SK-MEL-5 (cell line): ENCODE measurements around the gene VGF. TPM values are rescaled to one million over a fixed set of nuclear protein-coding genes. Genes with fewer than 3 reads are reported as not detected.
A peak's percentile ranks its signal among the peaks of the same experiment; 100 is the strongest.

Experiments
- DNase-seq: peaks from one replicate; pipeline ENCODE4 v3.0.0-alpha.2; 2016; ENCODE audit warnings: low read depth, low spot score
- in situ Hi-C: cut with HindIII; loops from 2 replicates; pipeline ENCODE4 v1.10.0; 2016; ENCODE audit warnings: low sequenced_read_pairs, high pct_unique_total_duplicates, low pct_unique_long_range_greater_than_20kb
- total RNA-seq: library from RNA; depleted of rRNA; stranded (reverse); fragments of >200 nt; shearing (Covaris generic); gene quantifications from 2 replicates; pipeline ENCODE4 v1.2.3, GENCODE V29; 2014

Gene VGF
- total RNA-seq, 1 experiment from 2014 or later, result 848 TPM

GRCh38 chr7:101169838-101170551 is 4.6 kb upstream of the VGF start:
- in situ Hi-C loops, result no loop called here
- DNase-seq, result peak; percentile 80

DNA sequence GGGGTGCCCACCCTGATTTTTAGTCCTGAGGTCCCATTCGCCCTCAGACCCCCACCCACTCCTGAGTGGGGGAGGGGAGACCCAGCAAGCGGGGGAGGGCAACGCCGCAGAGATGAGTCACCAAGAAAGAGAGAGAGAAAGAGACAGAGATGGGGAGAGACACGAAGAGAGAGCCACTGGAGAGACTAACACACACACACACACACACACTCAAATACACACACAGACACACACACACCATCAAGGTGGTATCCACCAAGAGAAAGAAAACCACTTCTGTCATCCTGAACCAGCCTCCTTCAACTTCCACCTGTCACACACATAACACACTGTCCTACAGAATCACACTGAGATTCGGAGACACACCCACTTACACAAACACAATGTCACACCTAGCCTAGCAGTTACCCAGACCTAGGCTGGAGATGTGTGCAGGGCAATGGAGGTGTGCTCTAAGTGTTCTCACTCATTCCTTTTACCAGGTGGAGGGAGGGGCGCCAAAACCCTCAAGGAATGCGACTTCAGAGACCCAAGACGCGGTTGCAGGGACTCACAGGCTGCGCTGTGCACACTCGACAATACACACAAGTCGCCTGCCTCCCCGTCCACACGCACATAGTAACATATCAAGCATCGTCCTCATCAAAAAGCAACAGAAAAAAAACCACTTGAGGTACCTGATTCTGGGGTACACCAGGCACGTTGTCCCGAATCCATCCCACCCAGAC is 3.9 kb upstream of the VGF start:
- no peak for DNase-seq

GRCh38 chr7:101168412-101169049 is 3.2 kb upstream of the VGF start:
- in situ Hi-C loops, result no loop called here
- DNase-seq, result no peak

More for the DNA sequence above, 3.9 kb upstream of the VGF start:
- in situ Hi-C loops, result no loop called here

DNA sequence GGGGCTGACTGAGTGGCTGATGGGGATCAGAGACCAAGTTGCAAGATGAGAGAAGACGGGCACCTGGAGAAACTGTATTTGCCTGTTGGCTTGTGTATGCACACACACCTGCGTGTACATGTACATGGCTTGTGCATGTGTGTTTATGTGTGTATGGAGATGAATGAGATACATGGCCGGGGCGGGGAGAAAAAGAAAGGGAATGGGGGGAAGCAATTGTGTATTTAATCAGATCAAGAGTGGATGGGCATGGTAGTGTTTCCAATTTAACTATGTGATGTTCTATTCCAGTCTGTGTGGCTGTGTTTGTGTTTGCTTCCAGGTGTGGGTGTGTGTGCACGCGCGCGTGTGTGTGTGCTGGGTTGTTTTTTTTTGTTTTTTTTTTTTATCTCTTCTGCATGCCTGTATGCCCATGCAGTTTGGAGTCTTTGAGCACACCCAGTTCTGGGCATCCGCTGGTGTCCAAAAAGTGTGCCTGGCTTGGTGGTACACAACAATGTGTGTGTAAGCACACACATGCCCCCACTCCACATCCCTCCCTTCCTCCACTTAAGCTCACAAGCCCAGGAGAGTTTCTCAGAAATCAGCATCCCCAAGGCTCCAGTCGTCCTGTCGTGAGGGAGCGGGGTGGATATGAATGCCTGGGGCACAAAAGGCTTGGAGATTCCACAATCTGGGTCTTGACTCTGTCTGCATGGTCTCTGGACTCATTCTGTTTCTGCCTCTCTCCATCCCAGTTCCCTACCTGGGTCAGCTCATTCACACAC is 2.5 kb upstream of the VGF start:
- no peak for DNase-seq
- in situ Hi-C loops, result no loop called here

- DNase-seq, result peak; percentile 88
- in situ Hi-C loops, result no loop called here
Measured at GRCh38 chr7:101166909-101167644, 1.7 kb upstream of the VGF start.

GRCh38 chr7:101166648-101166908 is 1.2 kb upstream of the VGF start:
- DNase-seq, result peak; percentile 61
- in situ Hi-C loops, result no loop called here

DNA sequence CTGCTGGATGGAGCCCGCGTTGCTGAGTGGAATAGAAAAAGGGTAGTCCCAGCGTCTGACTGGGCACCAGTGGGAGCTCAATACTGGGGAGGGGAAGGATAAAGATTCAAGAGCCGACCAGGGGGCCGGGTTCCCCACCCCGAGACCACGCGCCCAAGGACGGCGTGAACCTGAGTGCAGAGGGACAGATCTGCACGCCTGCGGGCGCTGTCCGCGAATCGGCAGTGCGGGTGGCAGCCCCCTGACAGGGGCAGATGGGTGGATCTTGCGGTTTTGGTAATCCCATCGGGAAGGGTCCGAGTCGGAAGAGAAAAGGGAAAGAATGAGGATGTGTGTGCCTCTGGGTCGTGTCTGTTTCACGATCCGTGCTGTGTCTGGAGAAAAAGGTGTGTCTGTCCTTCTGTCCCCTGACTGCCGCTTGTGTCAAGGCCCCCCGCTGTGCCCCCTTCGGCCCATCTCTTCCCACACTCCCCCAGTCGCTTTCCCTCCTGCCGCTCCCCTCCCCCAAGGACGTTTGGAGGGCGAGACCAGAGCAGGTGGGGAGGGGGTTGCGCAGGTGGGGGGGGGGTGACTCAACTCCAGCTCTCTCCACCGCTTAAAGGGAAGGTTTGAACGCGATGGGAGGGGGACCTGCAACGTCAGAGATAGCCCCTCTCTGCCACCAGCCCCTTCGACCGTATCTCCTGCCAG is 734 bp upstream of the VGF start:
- no peak for DNase-seq
- in situ Hi-C loops, result no loop called here

DNA sequence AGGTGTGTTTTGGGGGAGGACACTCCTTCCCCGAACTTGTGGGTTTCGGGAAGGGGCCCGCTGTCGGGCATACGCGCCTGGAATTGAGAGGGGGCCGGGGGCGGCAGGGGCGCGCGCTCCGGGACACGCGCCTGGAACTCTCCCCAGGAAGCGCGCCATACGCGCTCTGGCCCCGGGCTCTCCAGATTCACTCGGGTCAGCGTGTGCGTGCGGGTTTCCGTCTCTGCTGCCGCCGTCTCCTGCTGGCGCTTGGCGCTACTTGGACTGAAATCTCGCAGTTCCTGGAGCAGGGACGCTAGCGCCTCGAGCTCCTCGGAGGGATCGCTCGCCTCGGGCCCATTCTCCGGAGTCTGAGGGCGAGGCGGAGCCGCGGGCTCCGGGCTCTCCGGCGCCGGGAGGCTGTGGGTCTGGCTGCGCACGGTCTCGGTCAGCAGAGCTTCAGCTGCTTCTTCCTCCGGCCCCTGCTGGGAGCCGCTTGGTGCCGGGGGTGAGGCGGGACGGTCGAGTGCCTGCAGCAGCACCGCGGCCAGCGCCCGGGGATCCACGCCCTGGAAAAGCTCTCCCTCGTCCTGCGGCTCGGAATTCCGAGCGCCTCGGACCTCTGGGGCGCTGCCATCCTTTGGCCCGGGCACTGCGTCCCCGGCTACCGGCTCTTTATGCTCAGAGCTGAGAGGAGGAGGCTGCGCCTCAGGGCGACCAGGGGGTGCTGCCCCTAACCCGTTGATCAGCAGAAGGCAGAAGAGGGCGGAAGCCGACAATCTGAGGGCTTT is 1.1 kb downstream of the VGF start:
- in situ Hi-C loops, result no loop called here

GRCh38 chr7:101163279-101164070 is 1.9 kb downstream of the VGF start:
- in situ Hi-C loops, result no loop called here
- peak; percentile 73 for DNase-seq

More for the DNA sequence above, 1.1 kb downstream of the VGF start:
- DNase-seq, result no peak

- in situ Hi-C loops, result no loop called here
- DNase-seq, result peak; percentile 76
Measured at GRCh38 chr7:101162551-101163278, 2.7 kb downstream of the VGF start.

GRCh38 chr7:101161692-101162471 is 3.5 kb downstream of the VGF start:
- no peak for DNase-seq
- in situ Hi-C loops, result no loop called here

DNA sequence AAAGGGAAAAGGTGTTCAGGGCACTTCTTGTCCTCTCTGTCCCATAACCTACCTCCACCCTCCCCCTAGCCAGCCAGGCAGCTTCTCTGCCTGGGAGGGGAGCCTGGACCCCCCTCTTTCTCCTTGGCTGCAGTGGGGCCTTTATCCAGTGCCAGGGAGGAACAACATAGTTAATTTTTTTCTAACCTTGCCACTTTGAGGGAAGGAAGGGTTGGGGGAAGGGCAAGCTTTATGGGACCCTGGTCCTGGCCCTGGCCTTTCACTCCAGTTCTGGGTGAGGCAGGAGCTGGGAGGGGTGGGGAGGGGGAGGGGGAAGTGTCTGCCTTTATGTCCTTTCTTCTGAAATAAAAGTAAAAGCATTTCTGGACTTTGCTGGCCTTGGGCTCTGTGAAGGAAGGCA is 4.5 kb downstream of the VGF start:
- no peak for DNase-seq
- in situ Hi-C loops, result no loop called here

DNA sequence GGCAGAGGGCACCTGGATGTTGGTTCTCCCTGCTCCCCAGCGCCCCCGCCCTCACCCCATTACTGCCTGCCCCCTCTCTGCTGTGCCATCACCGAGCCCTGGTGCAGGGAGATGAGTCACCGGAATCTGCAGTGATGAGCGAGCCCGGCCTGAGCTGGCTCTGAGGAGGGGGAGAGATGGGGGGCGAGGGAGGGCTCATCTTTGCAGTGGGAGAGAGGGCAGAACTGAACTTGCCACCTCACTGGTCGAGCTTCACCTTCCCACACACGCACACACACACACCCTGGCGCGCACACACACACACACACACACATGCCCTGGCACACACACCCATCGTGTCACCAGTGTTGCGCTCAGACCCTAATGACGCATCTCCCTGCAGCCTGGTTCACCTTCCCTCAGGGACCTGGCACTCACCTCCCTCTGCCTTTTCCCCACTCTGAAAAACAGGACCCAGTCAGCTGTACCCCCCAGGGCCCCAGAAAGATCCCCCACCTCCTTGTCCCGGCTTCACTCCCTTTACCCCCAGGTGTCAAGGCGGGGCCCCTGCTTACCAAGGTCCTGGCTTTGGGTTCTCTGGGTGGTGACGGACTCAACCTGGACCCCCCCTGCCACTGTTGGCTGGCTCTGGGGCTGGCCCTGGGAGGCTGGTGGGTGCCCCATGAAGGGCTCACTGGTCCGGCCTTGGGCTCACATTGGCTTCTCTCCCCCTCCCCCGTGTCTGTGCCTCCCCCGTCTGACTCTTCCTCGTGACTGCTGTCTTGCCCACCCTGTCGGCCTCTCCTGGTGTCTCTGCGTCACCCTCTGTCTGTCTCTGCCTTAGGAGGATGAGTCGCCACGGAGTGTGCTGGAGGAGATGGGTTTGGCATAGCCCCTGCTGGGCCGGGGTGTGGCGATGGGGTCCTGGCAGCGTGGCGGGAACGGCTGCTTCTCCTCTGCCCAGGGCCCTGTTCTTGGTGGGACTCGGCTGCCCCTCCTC is 5.4 kb downstream of the VGF start:
- DNase-seq, result no peak
- in situ Hi-C loops, result no loop called here
